C4-2B (cell line): ENCODE data around the gene DUSP6.

Experiments used
- ZFX ChIP-seq: fragments of 450-650 bp; IDR thresholded peaks from 2 replicates; pipeline ENCODE4 v1.6.1; 2017
- TF ChIP-seq, protein P1 (sequence below): fragments of 450-650 bp; conservative IDR thresholded peaks from 2 replicates; pipeline ENCODE4 v1.5.1; 2017; ENCODE audit warnings: mild to moderate bottlenecking

DNA sequence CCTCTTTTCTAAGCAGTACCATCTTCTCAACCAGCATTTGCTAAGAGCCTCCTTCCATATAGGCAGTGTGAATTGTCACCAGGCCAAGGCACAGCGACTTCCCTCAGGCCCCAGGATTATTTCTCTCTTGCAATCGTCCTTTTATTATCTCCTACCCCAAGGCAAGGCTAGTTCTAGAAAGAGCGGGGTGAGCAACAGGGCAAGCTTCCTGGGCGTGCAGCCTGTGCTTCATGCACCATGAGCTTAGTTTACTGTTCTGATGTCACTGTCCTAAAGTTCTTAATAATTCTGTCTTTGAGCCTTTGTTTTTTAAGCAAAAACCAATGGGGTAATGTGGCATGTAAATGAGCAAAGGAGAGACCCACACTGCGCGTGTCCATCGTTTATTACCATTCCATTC, 27.9 kb downstream of the DUSP6 start:
- TF ChIP-seq, protein P1, sequence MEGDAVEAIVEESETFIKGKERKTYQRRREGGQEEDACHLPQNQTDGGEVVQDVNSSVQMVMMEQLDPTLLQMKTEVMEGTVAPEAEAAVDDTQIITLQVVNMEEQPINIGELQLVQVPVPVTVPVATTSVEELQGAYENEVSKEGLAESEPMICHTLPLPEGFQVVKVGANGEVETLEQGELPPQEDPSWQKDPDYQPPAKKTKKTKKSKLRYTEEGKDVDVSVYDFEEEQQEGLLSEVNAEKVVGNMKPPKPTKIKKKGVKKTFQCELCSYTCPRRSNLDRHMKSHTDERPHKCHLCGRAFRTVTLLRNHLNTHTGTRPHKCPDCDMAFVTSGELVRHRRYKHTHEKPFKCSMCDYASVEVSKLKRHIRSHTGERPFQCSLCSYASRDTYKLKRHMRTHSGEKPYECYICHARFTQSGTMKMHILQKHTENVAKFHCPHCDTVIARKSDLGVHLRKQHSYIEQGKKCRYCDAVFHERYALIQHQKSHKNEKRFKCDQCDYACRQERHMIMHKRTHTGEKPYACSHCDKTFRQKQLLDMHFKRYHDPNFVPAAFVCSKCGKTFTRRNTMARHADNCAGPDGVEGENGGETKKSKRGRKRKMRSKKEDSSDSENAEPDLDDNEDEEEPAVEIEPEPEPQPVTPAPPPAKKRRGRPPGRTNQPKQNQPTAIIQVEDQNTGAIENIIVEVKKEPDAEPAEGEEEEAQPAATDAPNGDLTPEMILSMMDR, result no peak
- TF ChIP-seq ZFX, result no peak
